ENCODE data around the gene ARHGAP6.

GRCh38 chrX:11422525-11422857, 243.2 kb downstream of the ARHGAP6 start:
- TF ChIP-seq EZH2 (IDR thresholded peaks at IDR 0.05) (no peak), POLR2AphosphoS5 (IDR thresholded peaks at IDR 0.05; ENCODE audit: borderline replicate concordance, low read depth, low read length) (no peak), FOXP2 (optimal IDR thresholded peaks at IDR 0.05; ENCODE audit: control extremely low read depth, extremely low read length, insufficient read depth) (no peak)

All from SK-N-MC (cell line).